ENCODE measurements around the gene FHOD3.

Gene FHOD3

DNA sequence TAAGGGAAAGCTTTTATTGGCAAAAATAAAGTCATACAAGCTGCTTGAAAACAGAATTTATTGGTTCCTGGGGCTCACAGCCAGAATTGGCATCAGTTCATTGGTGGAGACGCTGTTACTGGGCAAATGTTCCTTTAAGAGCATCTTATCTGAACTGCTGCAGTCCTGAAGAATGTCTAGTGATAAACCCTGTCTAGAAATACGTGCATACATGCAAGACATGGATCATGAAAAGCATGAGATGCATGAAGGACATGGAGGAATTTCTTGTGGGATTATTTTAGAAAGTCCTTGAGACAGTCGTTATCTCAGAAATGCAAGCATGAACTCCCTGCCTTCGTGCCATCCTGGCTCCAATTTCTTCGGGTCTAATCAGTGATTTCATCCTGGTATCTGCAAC is 32.5 kb upstream of the FHOD3 start:
- no peak for DNase-seq (ENCODE audit: low spot score)

GRCh38 chr18:36269157-36269556 is 28.4 kb upstream of the FHOD3 start:
- DNase-seq (ENCODE audit: low spot score): no peak
- no peak for TF ChIP-seq CTCF (IDR thresholded peaks at IDR 0.05; ENCODE audit: extremely low read depth, missing control alignments)

More for the DNA sequence above, 32.5 kb upstream of the FHOD3 start:
- TF ChIP-seq CTCF (IDR thresholded peaks at IDR 0.05; ENCODE audit: extremely low read depth, missing control alignments): no peak

GRCh38 chr18:36271153-36271552 is 26.4 kb upstream of the FHOD3 start:
- no peak for TF ChIP-seq CTCF (IDR thresholded peaks at IDR 0.05; ENCODE audit: extremely low read depth, missing control alignments)
- DNase-seq (ENCODE audit: low spot score): no peak

DNA sequence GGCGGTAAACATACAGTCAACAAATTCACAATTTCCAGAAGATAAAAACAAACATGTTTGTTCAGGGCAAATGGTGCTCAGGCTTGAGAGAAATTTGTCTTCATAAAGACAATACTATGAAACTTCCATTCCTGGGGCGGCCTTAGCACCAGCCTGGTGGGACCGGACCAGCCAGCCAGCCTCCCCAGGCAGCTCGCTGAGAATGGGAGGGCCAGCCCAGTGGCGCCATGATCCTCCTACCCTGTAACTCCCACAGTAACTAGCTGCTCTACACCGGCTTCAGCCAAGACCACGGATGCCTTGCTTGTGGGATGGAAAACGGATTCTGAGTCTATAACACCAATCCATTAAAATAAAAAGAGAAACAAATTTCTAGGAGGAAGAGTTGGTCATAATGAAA is 24.2 kb upstream of the FHOD3 start:
- no peak for TF ChIP-seq CTCF (IDR thresholded peaks at IDR 0.05; ENCODE audit: extremely low read depth, missing control alignments)
- no peak for DNase-seq (ENCODE audit: low spot score)

DNA sequence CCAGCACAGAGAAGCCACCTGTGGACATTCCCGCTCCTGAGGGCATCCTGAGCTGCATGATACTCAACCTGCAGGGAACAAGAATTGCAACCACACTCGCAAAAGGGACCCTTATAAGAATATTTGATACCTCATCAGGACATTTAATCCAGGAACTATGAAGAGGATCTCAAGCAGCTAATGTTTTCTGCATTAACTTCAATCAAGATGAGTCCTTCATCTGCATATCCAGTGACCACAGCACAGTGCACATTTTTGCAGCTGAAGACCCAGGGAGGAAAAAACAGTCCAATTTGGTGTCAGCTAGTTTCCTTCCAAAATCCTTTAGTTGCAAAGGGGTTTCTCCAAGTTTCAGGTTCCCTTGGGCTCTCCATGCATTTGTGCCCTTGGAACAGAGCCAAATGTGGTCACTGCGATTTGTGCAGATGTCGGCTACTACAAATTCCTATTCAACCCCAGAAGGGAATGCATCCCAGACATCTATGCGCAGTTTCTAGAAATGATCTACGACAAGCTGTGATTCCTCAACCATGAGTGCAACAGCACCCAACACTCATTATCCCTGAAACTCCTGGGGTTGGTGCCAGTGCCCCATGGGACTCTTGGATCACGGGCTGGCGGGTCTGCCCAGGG is 23.3 kb upstream of the FHOD3 start:
- TF ChIP-seq CTCF (IDR thresholded peaks at IDR 0.05; ENCODE audit: extremely low read depth, missing control alignments): no peak
- no peak for DNase-seq (ENCODE audit: low spot score)

DNA sequence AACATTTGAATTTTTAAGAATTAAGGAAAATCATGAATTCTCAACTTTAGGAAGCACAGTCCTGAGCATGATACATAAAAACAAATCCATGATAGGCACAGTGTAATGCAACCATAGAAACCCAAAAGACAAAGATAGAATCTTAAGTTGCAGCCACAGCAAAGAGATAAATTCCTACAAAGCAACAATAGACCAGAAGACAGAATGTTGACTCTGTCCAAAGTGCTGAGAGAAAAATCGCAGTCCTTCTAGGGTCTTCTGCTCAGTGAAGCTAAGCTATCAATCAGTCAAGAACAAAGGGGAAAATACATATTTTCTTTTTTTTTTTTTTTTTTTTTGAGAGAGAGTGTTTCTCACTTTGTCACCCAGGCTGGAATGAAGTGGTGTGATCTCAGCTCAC is 22.0 kb upstream of the FHOD3 start:
- no peak for TF ChIP-seq CTCF (IDR thresholded peaks at IDR 0.05; ENCODE audit: extremely low read depth, missing control alignments)
- no peak for DNase-seq (ENCODE audit: low spot score)

DNA sequence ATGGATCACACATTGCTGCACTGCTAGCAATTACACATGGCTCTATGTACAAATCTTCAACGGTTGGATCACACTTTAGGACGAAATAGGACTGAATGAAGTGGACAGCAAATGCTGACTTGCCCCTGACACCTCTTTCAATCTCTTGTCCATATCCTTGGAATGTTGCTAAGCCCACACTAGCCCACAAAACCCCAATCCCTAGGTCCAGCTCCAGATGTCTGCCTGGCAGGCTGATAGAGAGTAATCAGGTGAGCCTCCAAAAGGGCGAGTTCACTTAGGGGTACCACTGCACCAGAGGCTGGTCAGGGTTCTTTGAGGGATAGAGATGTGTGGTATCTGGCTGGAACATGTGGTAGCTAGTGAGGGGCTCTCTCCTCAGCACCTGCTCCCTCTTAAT is 18.5 kb upstream of the FHOD3 start:
- TF ChIP-seq CTCF (IDR thresholded peaks at IDR 0.05; ENCODE audit: extremely low read depth, missing control alignments): no peak

More for the DNA sequence above, 18.5 kb upstream of the FHOD3 start:
- DNase-seq (ENCODE audit: low spot score): no peak

All from GM20000 (cell line).